GM23338 (cell line): ENCODE measurements around the gene KCNS3. TPM values are rescaled to one million over a fixed set of nuclear protein-coding genes. Genes with fewer than 3 reads are reported as not detected.

Experiments
- ATAC-seq: fragments of 200-7000 bp; cut with Tn5 transposase; 3 replicates; pipeline ENCODE4 v1.9.1; 2020
- DNase-seq: peaks from one replicate; pipeline ENCODE4 v3.0.0-alpha.2; 2015; ENCODE audit warnings: low spot score
- H2AFZ ChIP-seq: fragments of 200-600 bp; sonication (generic); 2 replicates; pipeline ENCODE4 v1.8.0; 2016; ENCODE audit warnings: antibody characterized with exemption, mild to moderate bottlenecking, moderate library complexity
- H3F3A ChIP-seq: fragments of 200-600 bp; sonication (generic); replicated peaks from 2 replicates; pipeline ENCODE4 v1.8.0; 2017; ENCODE audit warnings: antibody characterized with exemption, mixed run types, low read depth
- H3K27ac ChIP-seq: fragments of 200-600 bp; sonication (generic); 2 replicates; pipeline ENCODE4 v1.6.1; 2016; ENCODE audit warnings: low read depth
- H3K27me3 ChIP-seq: fragments of 200-600 bp; sonication (generic); 2 replicates; pipeline ENCODE4 v1.8.0; 2016; ENCODE audit warnings: mild to moderate bottlenecking, mixed run types, moderate library complexity; ENCODE audit not compliant: insufficient read depth
- H3K36me3 ChIP-seq: fragments of 200-600 bp; sonication (generic); 2 replicates; pipeline ENCODE4 v1.8.0; 2016; ENCODE audit warnings: mild to moderate bottlenecking; ENCODE audit not compliant: insufficient read depth
- H3K4me1 ChIP-seq: fragments of 200-600 bp; sonication (generic); 2 replicates; pipeline ENCODE4 v1.8.0; 2016; ENCODE audit warnings: mild to moderate bottlenecking, moderate library complexity; ENCODE audit not compliant: insufficient read depth
- H3K4me2 ChIP-seq: fragments of 200-600 bp; sonication (generic); 2 replicates; pipeline ENCODE4 v1.7.1; 2017; ENCODE audit warnings: mixed run types
- H3K4me3 ChIP-seq: fragments of 200-600 bp; sonication (generic); 2 replicates; pipeline ENCODE4 v1.6.1; 2016; ENCODE audit warnings: mixed run types
- H3K79me2 ChIP-seq: fragments of 200-600 bp; sonication (generic); replicated peaks from 2 replicates; pipeline ENCODE4 v1.8.0; 2017; ENCODE audit warnings: mild to moderate bottlenecking; ENCODE audit not compliant: insufficient read depth
- H3K9me2 ChIP-seq: fragments of 200-600 bp; sonication (generic); 2 replicates; pipeline ENCODE4 v1.8.0; 2017; ENCODE audit not compliant: insufficient read depth
- H4K20me1 ChIP-seq: fragments of 200-600 bp; sonication (generic); replicated peaks from 2 replicates; pipeline ENCODE4 v1.8.0; 2017; ENCODE audit warnings: mild to moderate bottlenecking; ENCODE audit not compliant: insufficient read depth
- H3K27ac Mint-ChIP-seq: 2 replicates; pipeline ENCODE4 v1.8.0; 2020; ENCODE audit warnings: inconsistent platforms, mild to moderate bottlenecking, moderate library complexity, mixed read lengths
- H3K27me3 Mint-ChIP-seq: 3 replicates; pipeline ENCODE4 v1.8.0; 2022; ENCODE audit warnings: low read depth, mild to moderate bottlenecking, moderate library complexity, mixed read lengths, inconsistent platforms; ENCODE audit not compliant: insufficient read depth, poor library complexity
- H3K36me3 Mint-ChIP-seq: 3 replicates; pipeline ENCODE4 v1.8.0; 2021; ENCODE audit warnings: low read depth, mild to moderate bottlenecking, inconsistent platforms, moderate library complexity, mixed read lengths
- H3K4me1 Mint-ChIP-seq: 3 replicates; pipeline ENCODE4 v1.8.0; 2020; ENCODE audit warnings: mild to moderate bottlenecking, inconsistent platforms, mixed read lengths
- H3K4me3 Mint-ChIP-seq: 3 replicates; pipeline ENCODE4 v1.8.0; 2021; ENCODE audit warnings: moderate library complexity, mild to moderate bottlenecking, inconsistent platforms, mixed read lengths
- H3K9me3 Mint-ChIP-seq: 3 replicates; pipeline ENCODE4 v1.8.0; 2020; ENCODE audit warnings: moderate library complexity, mild to moderate bottlenecking, inconsistent platforms, mixed read lengths
- CREB1 ChIP-seq: fragments of 250-450 bp; sonication (Bioruptor Pico); IDR thresholded peaks from 2 replicates; pipeline ENCODE4 v1.5.0; 2020; ENCODE audit warnings: low read depth, mild to moderate bottlenecking, moderate library complexity
- EZH2 ChIP-seq: fragments of 200-600 bp; sonication (generic); IDR thresholded peaks from one replicate; pipeline ENCODE4 v1.8.0; 2017; ENCODE audit warnings: antibody characterized with exemption, mild to moderate bottlenecking, low read depth; ENCODE audit not compliant: unreplicated experiment
- EZH2phosphoT487 ChIP-seq: fragments of 200-600 bp; sonication (generic); IDR thresholded peaks from one replicate; pipeline ENCODE4 v1.8.1; 2018; ENCODE audit warnings: antibody characterized with exemption; ENCODE audit not compliant: unreplicated experiment
- JUNB ChIP-seq: IDR thresholded peaks from one replicate; pipeline ENCODE4 v1.6.1; 2016; ENCODE audit warnings: antibody characterized with exemption; ENCODE audit not compliant: unreplicated experiment
- NANOG ChIP-seq: IDR thresholded peaks from 2 replicates; pipeline ENCODE4 v1.6.1; 2016; ENCODE audit warnings: antibody characterized with exemption, borderline replicate concordance
- POLR2AphosphoS5 ChIP-seq: IDR thresholded peaks from 2 replicates; pipeline ENCODE4 v1.6.1; 2016; ENCODE audit warnings: antibody characterized with exemption, low read depth
- STAT1 ChIP-seq: IDR thresholded peaks from one replicate; pipeline ENCODE4 v1.6.1; 2016; ENCODE audit warnings: antibody characterized with exemption; ENCODE audit not compliant: unreplicated experiment
- ZNF114 ChIP-seq: fragments of 250-450 bp; sonication (Bioruptor Pico); IDR thresholded peaks from 2 replicates; pipeline ENCODE4 v1.5.0; 2020; ENCODE audit warnings: mild to moderate bottlenecking, moderate library complexity
- ZNF331 ChIP-seq: fragments of 250-450 bp; sonication (Bioruptor Pico); IDR thresholded peaks from 2 replicates; pipeline ENCODE4 v1.5.0; 2020; ENCODE audit warnings: low read depth, mild to moderate bottlenecking, moderate library complexity
- polyA plus RNA-seq: library from polyadenylated mRNA; unstranded; fragments of >200 nt; fragmentation: Nextera tagmentation; extraction: Ambion mirVana; gene quantifications from 2 replicates; pipeline ENCODE4 v1.2.1, GENCODE V29; 2016
- total RNA-seq: library from RNA; depleted of rRNA; stranded (reverse); fragments of >200 nt; shearing (Covaris generic); gene quantifications from 2 replicates; pipeline ENCODE4 v1.2.3, GENCODE V29; 2014
- TF ChIP-seq, protein P1 (sequence below): IDR thresholded peaks from one replicate; pipeline ENCODE4 v1.6.1; 2018; ENCODE audit warnings: antibody characterized with exemption; ENCODE audit not compliant: unreplicated experiment
- TF ChIP-seq, protein P2 (sequence below): fragments of 250-450 bp; sonication (Bioruptor Pico); IDR thresholded peaks from 2 replicates; pipeline ENCODE4 v1.5.0; 2020; ENCODE audit warnings: mild to moderate bottlenecking, moderate library complexity
- TF ChIP-seq, protein P3 (sequence below): IDR thresholded peaks from 2 replicates; pipeline ENCODE4 v1.6.1; 2016; ENCODE audit warnings: antibody characterized with exemption
- TF ChIP-seq, protein P4 (sequence below), 2 experiments: fragments of 200-600 bp in 1 of 2; sonication (generic) in 1 of 2; conservative IDR thresholded peaks; 2 replicates each; pipeline versions ENCODE4 v1.5.1 to v1.6.1; 2016 to 2017; ENCODE audit warnings: antibody characterized with exemption in 2 of 2, low read depth in 2 of 2, mild to moderate bottlenecking in 2 of 2, moderate library complexity in 1 of 2

The KCNS3 gene
- total and polyA plus RNA-seq, 2 experiments from 2014 or later = 23.2 to 80.0 TPM

DNA sequence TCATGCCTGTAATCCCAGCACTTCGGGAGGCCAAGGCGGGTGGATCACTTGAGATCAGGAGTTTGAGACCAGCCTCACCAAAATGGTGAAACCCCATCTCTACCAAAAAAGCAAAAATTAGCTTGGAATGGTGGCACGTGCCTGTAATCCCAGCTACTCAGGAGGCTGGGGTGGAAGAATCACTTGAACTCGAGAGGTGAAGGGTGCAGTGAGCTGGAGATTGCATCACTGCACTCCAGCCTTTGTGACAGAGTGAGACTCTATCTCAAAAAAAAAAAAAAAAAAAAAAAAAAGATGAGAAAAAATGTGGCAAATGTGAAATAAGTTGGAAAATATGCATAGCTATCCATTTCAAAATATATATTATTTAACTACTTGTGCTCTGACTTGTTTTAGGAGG lies 65.0 kb downstream of the KCNS3 start:
- H3F3A ChIP-seq = no peaks in the 10 kb centered on the region
- H3K9me3 Mint-ChIP-seq = no peaks in the 10 kb centered on the region
- no peak overlapping the region for H3K4me3 Mint-ChIP-seq
- H4K20me1 ChIP-seq = no peaks in the 10 kb centered on the region; the same call in 1 of the 2 replicates
- no peaks in the 10 kb centered on the region for H3K4me1 Mint-ChIP-seq
- ATAC-seq (no peak), DNase-seq (no peak)
- H3K36me3 ChIP-seq = no peaks in the 10 kb centered on the region
- H3K27ac ChIP-seq = no peak overlapping the region
- no peak overlapping the region for H3K27ac Mint-ChIP-seq
- H2AFZ ChIP-seq = no peak overlapping the region
- peaks cover 4% of the 10 kb centered on the region; the same call in 2 of the 3 replicates for H3K36me3 Mint-ChIP-seq
- no peaks in the 10 kb centered on the region for H3K27me3 Mint-ChIP-seq
- H3K4me3 ChIP-seq = no peak overlapping the region
- no peaks in the 10 kb centered on the region for H3K27me3 ChIP-seq
- peaks cover 5% of the 10 kb centered on the region; the same call in 1 of the 2 replicates for H3K9me2 ChIP-seq
- no peaks in the 10 kb centered on the region for H3K4me1 ChIP-seq
- no peak overlapping the region for H3K4me2 ChIP-seq
- TF ChIP-seq CREB1 (no peak), ZNF114 (no peak), ZNF331 (no peak), EZH2phosphoT487 (no peak), STAT1 (no peak), POLR2AphosphoS5 (no peak), JUNB (no peak), NANOG (no peak), EZH2 (no peak)
- TF ChIP-seq, protein P1, sequence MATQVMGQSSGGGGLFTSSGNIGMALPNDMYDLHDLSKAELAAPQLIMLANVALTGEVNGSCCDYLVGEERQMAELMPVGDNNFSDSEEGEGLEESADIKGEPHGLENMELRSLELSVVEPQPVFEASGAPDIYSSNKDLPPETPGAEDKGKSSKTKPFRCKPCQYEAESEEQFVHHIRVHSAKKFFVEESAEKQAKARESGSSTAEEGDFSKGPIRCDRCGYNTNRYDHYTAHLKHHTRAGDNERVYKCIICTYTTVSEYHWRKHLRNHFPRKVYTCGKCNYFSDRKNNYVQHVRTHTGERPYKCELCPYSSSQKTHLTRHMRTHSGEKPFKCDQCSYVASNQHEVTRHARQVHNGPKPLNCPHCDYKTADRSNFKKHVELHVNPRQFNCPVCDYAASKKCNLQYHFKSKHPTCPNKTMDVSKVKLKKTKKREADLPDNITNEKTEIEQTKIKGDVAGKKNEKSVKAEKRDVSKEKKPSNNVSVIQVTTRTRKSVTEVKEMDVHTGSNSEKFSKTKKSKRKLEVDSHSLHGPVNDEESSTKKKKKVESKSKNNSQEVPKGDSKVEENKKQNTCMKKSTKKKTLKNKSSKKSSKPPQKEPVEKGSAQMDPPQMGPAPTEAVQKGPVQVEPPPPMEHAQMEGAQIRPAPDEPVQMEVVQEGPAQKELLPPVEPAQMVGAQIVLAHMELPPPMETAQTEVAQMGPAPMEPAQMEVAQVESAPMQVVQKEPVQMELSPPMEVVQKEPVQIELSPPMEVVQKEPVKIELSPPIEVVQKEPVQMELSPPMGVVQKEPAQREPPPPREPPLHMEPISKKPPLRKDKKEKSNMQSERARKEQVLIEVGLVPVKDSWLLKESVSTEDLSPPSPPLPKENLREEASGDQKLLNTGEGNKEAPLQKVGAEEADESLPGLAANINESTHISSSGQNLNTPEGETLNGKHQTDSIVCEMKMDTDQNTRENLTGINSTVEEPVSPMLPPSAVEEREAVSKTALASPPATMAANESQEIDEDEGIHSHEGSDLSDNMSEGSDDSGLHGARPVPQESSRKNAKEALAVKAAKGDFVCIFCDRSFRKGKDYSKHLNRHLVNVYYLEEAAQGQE = no peak
- TF ChIP-seq, protein P2, sequence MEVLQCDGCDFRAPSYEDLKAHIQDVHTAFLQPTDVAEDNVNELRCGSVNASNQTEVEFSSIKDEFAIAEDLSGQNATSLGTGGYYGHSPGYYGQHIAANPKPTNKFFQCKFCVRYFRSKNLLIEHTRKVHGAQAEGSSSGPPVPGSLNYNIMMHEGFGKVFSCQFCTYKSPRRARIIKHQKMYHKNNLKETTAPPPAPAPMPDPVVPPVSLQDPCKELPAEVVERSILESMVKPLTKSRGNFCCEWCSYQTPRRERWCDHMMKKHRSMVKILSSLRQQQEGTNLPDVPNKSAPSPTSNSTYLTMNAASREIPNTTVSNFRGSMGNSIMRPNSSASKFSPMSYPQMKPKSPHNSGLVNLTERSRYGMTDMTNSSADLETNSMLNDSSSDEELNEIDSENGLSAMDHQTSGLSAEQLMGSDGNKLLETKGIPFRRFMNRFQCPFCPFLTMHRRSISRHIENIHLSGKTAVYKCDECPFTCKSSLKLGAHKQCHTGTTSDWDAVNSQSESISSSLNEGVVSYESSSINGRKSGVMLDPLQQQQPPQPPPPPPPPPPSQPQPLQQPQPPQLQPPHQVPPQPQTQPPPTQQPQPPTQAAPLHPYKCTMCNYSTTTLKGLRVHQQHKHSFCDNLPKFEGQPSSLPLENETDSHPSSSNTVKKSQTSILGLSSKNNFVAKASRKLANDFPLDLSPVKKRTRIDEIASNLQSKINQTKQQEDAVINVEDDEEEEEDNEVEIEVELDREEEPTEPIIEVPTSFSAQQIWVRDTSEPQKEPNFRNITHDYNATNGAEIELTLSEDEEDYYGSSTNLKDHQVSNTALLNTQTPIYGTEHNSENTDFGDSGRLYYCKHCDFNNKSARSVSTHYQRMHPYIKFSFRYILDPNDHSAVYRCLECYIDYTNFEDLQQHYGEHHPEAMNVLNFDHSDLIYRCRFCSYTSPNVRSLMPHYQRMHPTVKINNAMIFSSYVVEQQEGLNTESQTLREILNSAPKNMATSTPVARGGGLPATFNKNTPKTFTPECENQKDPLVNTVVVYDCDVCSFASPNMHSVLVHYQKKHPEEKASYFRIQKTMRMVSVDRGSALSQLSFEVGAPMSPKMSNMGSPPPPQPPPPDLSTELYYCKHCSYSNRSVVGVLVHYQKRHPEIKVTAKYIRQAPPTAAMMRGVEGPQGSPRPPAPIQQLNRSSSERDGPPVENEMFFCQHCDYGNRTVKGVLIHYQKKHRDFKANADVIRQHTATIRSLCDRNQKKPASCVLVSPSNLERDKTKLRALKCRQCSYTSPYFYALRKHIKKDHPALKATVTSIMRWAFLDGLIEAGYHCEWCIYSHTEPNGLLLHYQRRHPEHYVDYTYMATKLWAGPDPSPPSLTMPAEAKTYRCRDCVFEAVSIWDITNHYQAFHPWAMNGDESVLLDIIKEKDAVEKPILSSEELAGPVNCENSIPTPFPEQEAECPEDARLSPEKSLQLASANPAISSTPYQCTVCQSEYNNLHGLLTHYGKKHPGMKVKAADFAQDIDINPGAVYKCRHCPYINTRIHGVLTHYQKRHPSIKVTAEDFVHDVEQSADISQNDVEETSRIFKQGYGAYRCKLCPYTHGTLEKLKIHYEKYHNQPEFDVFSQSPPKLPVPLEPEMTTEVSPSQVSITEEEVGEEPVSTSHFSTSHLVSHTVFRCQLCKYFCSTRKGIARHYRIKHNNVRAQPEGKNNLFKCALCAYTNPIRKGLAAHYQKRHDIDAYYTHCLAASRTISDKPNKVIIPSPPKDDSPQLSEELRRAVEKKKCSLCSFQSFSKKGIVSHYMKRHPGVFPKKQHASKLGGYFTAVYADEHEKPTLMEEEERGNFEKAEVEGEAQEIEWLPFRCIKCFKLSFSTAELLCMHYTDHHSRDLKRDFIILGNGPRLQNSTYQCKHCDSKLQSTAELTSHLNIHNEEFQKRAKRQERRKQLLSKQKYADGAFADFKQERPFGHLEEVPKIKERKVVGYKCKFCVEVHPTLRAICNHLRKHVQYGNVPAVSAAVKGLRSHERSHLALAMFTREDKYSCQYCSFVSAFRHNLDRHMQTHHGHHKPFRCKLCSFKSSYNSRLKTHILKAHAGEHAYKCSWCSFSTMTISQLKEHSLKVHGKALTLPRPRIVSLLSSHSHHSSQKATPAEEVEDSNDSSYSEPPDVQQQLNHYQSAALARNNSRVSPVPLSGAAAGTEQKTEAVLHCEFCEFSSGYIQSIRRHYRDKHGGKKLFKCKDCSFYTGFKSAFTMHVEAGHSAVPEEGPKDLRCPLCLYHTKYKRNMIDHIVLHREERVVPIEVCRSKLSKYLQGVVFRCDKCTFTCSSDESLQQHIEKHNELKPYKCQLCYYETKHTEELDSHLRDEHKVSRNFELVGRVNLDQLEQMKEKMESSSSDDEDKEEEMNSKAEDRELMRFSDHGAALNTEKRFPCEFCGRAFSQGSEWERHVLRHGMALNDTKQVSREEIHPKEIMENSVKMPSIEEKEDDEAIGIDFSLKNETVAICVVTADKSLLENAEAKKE = no peak
- TF ChIP-seq, protein P3, sequence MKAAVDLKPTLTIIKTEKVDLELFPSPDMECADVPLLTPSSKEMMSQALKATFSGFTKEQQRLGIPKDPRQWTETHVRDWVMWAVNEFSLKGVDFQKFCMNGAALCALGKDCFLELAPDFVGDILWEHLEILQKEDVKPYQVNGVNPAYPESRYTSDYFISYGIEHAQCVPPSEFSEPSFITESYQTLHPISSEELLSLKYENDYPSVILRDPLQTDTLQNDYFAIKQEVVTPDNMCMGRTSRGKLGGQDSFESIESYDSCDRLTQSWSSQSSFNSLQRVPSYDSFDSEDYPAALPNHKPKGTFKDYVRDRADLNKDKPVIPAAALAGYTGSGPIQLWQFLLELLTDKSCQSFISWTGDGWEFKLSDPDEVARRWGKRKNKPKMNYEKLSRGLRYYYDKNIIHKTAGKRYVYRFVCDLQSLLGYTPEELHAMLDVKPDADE = no peak
- TF ChIP-seq, protein P4, sequence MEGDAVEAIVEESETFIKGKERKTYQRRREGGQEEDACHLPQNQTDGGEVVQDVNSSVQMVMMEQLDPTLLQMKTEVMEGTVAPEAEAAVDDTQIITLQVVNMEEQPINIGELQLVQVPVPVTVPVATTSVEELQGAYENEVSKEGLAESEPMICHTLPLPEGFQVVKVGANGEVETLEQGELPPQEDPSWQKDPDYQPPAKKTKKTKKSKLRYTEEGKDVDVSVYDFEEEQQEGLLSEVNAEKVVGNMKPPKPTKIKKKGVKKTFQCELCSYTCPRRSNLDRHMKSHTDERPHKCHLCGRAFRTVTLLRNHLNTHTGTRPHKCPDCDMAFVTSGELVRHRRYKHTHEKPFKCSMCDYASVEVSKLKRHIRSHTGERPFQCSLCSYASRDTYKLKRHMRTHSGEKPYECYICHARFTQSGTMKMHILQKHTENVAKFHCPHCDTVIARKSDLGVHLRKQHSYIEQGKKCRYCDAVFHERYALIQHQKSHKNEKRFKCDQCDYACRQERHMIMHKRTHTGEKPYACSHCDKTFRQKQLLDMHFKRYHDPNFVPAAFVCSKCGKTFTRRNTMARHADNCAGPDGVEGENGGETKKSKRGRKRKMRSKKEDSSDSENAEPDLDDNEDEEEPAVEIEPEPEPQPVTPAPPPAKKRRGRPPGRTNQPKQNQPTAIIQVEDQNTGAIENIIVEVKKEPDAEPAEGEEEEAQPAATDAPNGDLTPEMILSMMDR (conservative IDR thresholded peaks at IDR 0.05; ENCODE audit: low read depth in 2 of 2) = no peak
- no peaks in the 10 kb centered on the region for H3K79me2 ChIP-seq
